ENCODE data around the gene NCAM1.

GRCh38 chr11:113057038-113057437 lies 95.8 kb downstream of the NCAM1 start:
- no peak for TF ChIP-seq POLR2A (IDR thresholded peaks at IDR 0.05)
- no peak for TF ChIP-seq CTCF (IDR thresholded peaks at IDR 0.05)
- TF ChIP-seq EP300 (IDR thresholded peaks at IDR 0.05; ENCODE audit: low read depth), result no peak
- TF ChIP-seq POLR2AphosphoS5 (IDR thresholded peaks at IDR 0.05), result no peak

All from transverse colon (tissue), 4 donors.